Kidney epithelial cell (primary cell): Measurements from ENCODE around the gene EVPL. TPM values are rescaled to one million over a fixed set of nuclear protein-coding genes. Genes with fewer than 3 reads are reported as not detected.
A peak's percentile ranks its signal among the peaks of the same experiment; 100 is the strongest.

ENCODE experiments used
- DNase-seq: peaks from one replicate; pipeline ENCODE4 v3.0.0-alpha.2; 2010; ENCODE audit warnings: low read depth
- H3K27me3 ChIP-seq: 2 replicates; pipeline ENCODE4 v1.6.0; 2011; ENCODE audit warnings: low read length; ENCODE audit not compliant: control insufficient read depth, insufficient read depth
- H3K36me3 ChIP-seq: 2 replicates; pipeline ENCODE4 v1.5.1; 2011; ENCODE audit warnings: low read length; ENCODE audit not compliant: control insufficient read depth, insufficient read depth
- H3K4me3 ChIP-seq: 2 replicates; pipeline ENCODE4 v1.5.1; 2011; ENCODE audit warnings: low read depth, mild to moderate bottlenecking, control low read depth, low read length
- CTCF ChIP-seq: IDR thresholded peaks from 2 replicates; pipeline ENCODE4 v1.5.1; 2011; ENCODE audit warnings: mild to moderate bottlenecking, moderate library complexity, low read length, control low read depth, inconsistent platforms; ENCODE audit not compliant: insufficient read depth, poor library complexity, severe bottlenecking
- total RNA-seq: library from RNA; depleted of rRNA; stranded (reverse); fragments of >200 nt; gene quantifications from 2 replicates; pipeline ENCODE4 v1.2.3, GENCODE V29; 2015

EVPL gene
- total RNA-seq, 1 donor from 2014 or later = 8.8 TPM

DNA sequence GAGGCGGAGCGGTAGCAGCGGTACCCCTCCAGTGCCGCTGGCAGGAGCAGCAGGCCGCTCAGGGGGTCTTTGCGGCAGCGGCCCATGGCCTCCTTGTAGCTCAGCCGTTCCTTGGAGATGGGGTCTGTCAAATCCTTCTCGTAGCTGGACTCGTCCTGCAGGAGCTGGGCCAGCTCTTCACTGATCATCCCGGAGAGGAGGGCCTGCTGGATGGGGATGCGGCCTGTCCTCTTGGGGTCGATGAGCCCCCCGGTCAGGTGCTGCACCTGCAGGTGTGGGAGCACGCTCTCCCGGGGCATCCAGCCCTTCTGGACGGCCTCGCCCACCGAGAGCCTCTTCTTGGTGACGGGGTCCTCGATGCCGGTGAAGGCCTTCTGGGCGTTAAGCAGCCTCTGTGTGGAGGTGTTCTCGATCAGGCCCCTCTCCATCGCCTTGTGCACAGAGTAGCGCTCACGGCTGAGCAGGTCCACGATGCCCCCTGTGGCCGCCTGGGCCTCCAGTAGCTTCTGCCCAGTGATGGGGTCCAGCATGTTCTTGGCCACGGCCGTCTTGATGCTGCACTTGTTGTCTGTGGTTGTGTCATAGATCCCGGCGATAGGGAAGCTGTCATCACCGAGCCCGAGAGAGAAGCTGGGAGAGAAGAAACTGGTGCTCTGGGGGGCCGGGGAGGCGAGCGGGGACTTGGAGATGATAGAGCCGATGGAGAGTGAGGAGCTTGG, 19.8 kb downstream of the EVPL start:
- H3K4me3 ChIP-seq = no peak overlapping the region
- DNase-seq = no peak

GRCh38 chr17:76005263-76006149, 21.6 kb downstream of the EVPL start:
- H3K36me3 ChIP-seq = no peaks in the 10 kb centered on the region
- DNase-seq = no peak
- TF ChIP-seq CTCF = peak; percentile 66
- H3K4me3 ChIP-seq = no peak overlapping the region
- no peaks in the 10 kb centered on the region for H3K27me3 ChIP-seq

More for the DNA sequence above, 19.8 kb downstream of the EVPL start:
- TF ChIP-seq CTCF = no peak
- no peaks in the 10 kb centered on the region for H3K27me3 ChIP-seq
- no peaks in the 10 kb centered on the region for H3K36me3 ChIP-seq

- Histone ChIP-seq H3K4me3 (no peak overlapping the region), H3K36me3 (no peaks in the 10 kb centered on the region), H3K27me3 (no peaks in the 10 kb centered on the region)
- DNase-seq = peak; percentile 52
- TF ChIP-seq CTCF = no peak
Measured at GRCh38 chr17:76004750-76005262, 22.3 kb downstream of the EVPL start.

DNA sequence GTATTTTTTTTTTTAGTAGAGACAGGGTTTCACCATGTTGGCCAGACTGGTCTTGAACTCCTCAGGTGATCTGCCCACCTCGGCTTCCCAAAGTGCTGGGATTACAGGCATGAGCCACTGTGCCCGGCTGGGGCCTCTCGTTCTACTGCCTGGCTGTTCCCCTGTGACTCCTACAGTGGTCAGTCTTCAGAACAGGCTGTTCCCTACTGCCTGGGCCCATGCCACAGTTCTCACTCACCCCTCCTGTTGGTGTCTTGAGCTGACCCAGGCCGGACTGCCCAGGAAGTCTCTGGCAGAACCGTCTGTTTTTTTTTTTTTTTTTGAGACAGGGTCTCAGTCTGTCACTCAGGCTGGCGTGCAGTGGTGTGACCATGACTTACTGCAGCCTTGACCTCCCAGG, 23.2 kb downstream of the EVPL start:
- H3K27me3 ChIP-seq = no peaks in the 10 kb centered on the region
- H3K36me3 ChIP-seq = no peaks in the 10 kb centered on the region
- TF ChIP-seq CTCF = no peak
- no peak for DNase-seq
- no peak overlapping the region for H3K4me3 ChIP-seq

DNA sequence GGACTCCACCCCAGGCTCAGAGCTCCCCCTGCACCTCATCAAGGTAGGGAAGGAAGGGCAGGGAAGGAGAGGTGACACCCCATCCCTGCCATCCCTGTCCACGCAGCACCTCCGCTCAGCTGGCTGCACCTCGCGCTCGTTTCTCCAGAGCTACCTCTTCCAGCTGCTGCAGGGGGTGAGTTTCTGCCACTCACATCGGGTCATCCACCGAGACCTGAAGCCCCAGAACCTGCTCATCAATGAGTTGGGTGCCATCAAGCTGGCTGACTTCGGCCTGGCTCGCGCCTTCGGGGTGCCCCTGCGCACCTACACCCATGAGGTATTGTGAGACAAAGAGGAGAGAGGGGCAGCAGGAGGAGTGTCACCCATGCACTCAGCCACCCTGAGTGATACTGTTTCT, 25.0 kb downstream of the EVPL start:
- no peaks in the 10 kb centered on the region for H3K27me3 ChIP-seq
- H3K4me3 ChIP-seq = no peak overlapping the region
- TF ChIP-seq CTCF = no peak
- H3K36me3 ChIP-seq = no peaks in the 10 kb centered on the region
- no peak for DNase-seq
